B cell (primary cell): Measurements from ENCODE around the gene SMYD2. TPM values are rescaled to one million over a fixed set of nuclear protein-coding genes. Genes with fewer than 3 reads are reported as not detected.

Experiments used
- ATAC-seq: fragments of 200-7000 bp; cut with Tn5 transposase; one replicate; pipeline ENCODE4 v1.10.0; 2021; ENCODE audit warnings: low read depth, mild to moderate bottlenecking, moderate number of reproducible peaks, moderate library complexity
- CTCF ChIA-PET: fragments of 350-600 bp; sonication (Branson Sonifier 250); formaldehyde crosslinking; loops from one replicate; lab custom pipeline; 2021; ENCODE audit warnings: antibody characterized with exemption, inconsistent platforms; lab: Charles Lee
- POLR2A ChIA-PET: fragments of 350-600 bp; sonication (Branson Sonifier 250); formaldehyde crosslinking; loops from one replicate; lab custom pipeline; 2021; ENCODE audit warnings: antibody characterized with exemption; lab: Charles Lee
- DNase-seq: peaks from one replicate; pipeline ENCODE4 v3.0.0; 2013
- H2AFZ ChIP-seq: 2 replicates; pipeline ENCODE4 v1.6.1; 2012; ENCODE audit warnings: mild to moderate bottlenecking, low read depth, low read length; ENCODE audit not compliant: insufficient read depth, poor library complexity, severe bottlenecking
- H3K27ac ChIP-seq, 2 donors: 1 replicate in 1 of 2; 2 replicates in 1 of 2; pipeline ENCODE4 v1.5.1; 2012 to 2013; ENCODE audit warnings: low read length in 2 of 2, mild to moderate bottlenecking in 2 of 2, moderate library complexity in 1 of 2
- H3K27me3 ChIP-seq, 4 experiments: fragments of 200-600 bp in 1 of 4; sonication (generic) in 1 of 4; replicated peaks in 1 of 4; 1 replicate in 2 of 4; 2 replicates in 2 of 4; pipeline versions ENCODE4 v1.6.1 to v1.7.0; 2013 to 2016; ENCODE audit warnings: low read length in 3 of 4, mild to moderate bottlenecking in 2 of 4, mixed read lengths in 1 of 4, moderate library complexity in 1 of 4; ENCODE audit not compliant: insufficient read depth in 4 of 4, control insufficient read depth in 3 of 4; ENCODE audit errors: control extremely low read depth in 1 of 4
- H3K36me3 ChIP-seq, 2 experiments: replicated peaks in 1 of 2; 1 replicate in 1 of 2; 2 replicates in 1 of 2; pipeline versions ENCODE4 v1.6.1 to v1.7.1; 2013; ENCODE audit warnings: low read length in 1 of 2; ENCODE audit not compliant: insufficient read depth in 2 of 2, control insufficient read depth in 1 of 2; ENCODE audit errors: control extremely low read depth in 1 of 2, extremely low read depth in 1 of 2
- H3K4me1 ChIP-seq, 2 donors: fragments of 200-600 bp in 1 of 2; sonication (generic) in 1 of 2; 1 replicate in 1 of 2; 2 replicates in 1 of 2; pipeline versions ENCODE4 v1.5.1 to v1.6.1; 2013 to 2017; ENCODE audit warnings: low read length in 2 of 2; ENCODE audit not compliant: control insufficient read depth in 2 of 2, insufficient read depth in 2 of 2
- H3K4me2 ChIP-seq: replicated peaks from 2 replicates; pipeline ENCODE3; 2012; ENCODE audit warnings: mild to moderate bottlenecking, low read depth, low read length; ENCODE audit not compliant: poor library complexity, severe bottlenecking
- H3K4me3 ChIP-seq, 5 experiments: fragments of 200-600 bp in 1 of 5; sonication (generic) in 1 of 5; 1 replicate in 3 of 5; 2 replicates in 2 of 5; pipeline versions ENCODE4 v1.5.1 to v1.7.0; 2011 to 2016; ENCODE audit warnings: low read length in 4 of 5, mild to moderate bottlenecking in 4 of 5, low read depth in 2 of 5, control low read depth in 1 of 5, moderate library complexity in 1 of 5; ENCODE audit not compliant: insufficient read depth in 1 of 5; ENCODE audit errors: control extremely low read depth in 1 of 5, extremely low read depth in 1 of 5
- H3K79me2 ChIP-seq: fragments of 200-600 bp; sonication (generic); one replicate; pipeline ENCODE4 v1.6.0; 2016; ENCODE audit warnings: low read length; ENCODE audit not compliant: control insufficient read depth, insufficient read depth
- H3K9ac ChIP-seq: fragments of 200-600 bp; sonication (generic); 2 replicates; pipeline ENCODE4 v1.6.1; 2017; ENCODE audit warnings: mild to moderate bottlenecking, low read length, moderate library complexity
- H3K9me3 ChIP-seq, 3 donors: one replicate each; pipeline versions ENCODE4 v1.6.1 to v1.7.1; 2013; ENCODE audit warnings: low read length in 2 of 3; ENCODE audit not compliant: control insufficient read depth in 2 of 3, insufficient read depth in 1 of 3; ENCODE audit errors: control extremely low read depth in 1 of 3
- H4K20me1 ChIP-seq: 2 replicates; pipeline ENCODE4 v1.6.0; 2012; ENCODE audit warnings: mild to moderate bottlenecking, low read length; ENCODE audit not compliant: insufficient read depth, control insufficient read depth, poor library complexity, severe bottlenecking
- H3K27ac Mint-ChIP-seq: one replicate; pipeline ENCODE4 v1.8.0; 2021; ENCODE audit warnings: mixed read lengths
- H3K27me3 Mint-ChIP-seq: one replicate; pipeline ENCODE4 v1.8.0; 2021; ENCODE audit warnings: mixed read lengths
- H3K4me1 Mint-ChIP-seq: one replicate; pipeline ENCODE4 v1.8.0; 2021; ENCODE audit warnings: mixed read lengths
- H3K4me3 Mint-ChIP-seq: one replicate; pipeline ENCODE4 v1.8.0; 2021; ENCODE audit warnings: mixed read lengths
- H3K9me3 Mint-ChIP-seq: one replicate; pipeline ENCODE4 v1.8.0; 2022; ENCODE audit warnings: mixed read lengths; ENCODE audit not compliant: insufficient read depth
- CTCF ChIP-seq: fragments of 200-600 bp; IDR thresholded peaks from one replicate; pipeline ENCODE4 v1.8.0; 2022; ENCODE audit warnings: antibody characterized with exemption, mild to moderate bottlenecking
- EZH2 ChIP-seq: IDR thresholded peaks from 2 replicates; pipeline ENCODE4 v1.6.1; 2012; ENCODE audit warnings: borderline replicate concordance, low read depth, mild to moderate bottlenecking, moderate library complexity, low read length; ENCODE audit not compliant: insufficient read depth, poor library complexity, severe bottlenecking
- WGBS: methylation state at CpG from one replicate; pipeline ENCODE4 v1.1.5; 2013; ENCODE audit warnings: missing lambda C conversion rate; ENCODE audit not compliant: insufficient coverage; 5-methylcytosine and 5-hydroxymethylcytosine counted together
- intact Hi-C: fragments of 100-400 bp; cut with micrococcal nuclease; formaldehyde crosslinking; loops from one replicate; pipeline ENCODE4 v1.10.0; 2022
- polyA plus RNA-seq: library from polyadenylated mRNA; depleted of rRNA; stranded (reverse); fragments of >200 nt; gene quantifications from 2 replicates; pipeline ENCODE4 v1.2.3, GENCODE V29; 2012
- total RNA-seq, 2 donors: library from RNA; stranded (reverse); fragments of 120-200 nt in 1 of 2; gene quantifications; 1 replicate in 1 of 2; 2 replicates in 1 of 2; pipeline versions ENCODE4 v1.2.3 to v1.2.4, GENCODE V29; 2013 to 2022

The SMYD2 gene
- total and polyA plus RNA-seq, 2 donors (not counting 1 experiment from before 2014, with no cell fraction given), result 21.2 to 29.1 TPM

DNA sequence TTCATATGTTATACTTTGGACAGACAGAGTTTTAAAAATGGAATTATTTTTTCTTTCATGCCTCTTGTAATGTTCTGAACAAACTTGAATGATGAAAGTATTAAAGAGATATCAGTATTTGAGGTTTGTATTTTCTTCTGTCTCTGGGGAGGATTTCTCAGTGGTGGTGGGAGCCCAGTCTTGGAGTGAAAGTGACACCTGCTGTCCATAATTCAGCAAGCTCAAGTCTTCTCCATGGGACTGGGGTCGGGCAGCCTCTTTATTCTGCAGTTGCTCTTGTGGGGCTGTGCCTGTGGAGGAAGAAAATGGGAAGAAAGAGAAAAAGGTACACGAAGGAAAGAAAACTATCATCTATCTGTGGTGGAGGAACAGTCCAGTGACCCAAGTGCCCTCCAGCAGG, 56.1 kb downstream of the SMYD2 start:
- H3K9me3 Mint-ChIP-seq, result no peaks in the 10 kb centered on the region
- H3K27ac ChIP-seq, result no peak overlapping the region
- H3K9ac ChIP-seq, result no peak overlapping the region
- H4K20me1 ChIP-seq, result no peaks in the 10 kb centered on the region
- H3K79me2 ChIP-seq, result no peaks in the 10 kb centered on the region
- H3K4me3 ChIP-seq, result no peak overlapping the region
- H3K36me3 ChIP-seq, result peaks cover 0 to 13% of the 10 kb centered on the region in 2 experiments
- no peak overlapping the region for H3K27ac Mint-ChIP-seq
- H3K27me3 Mint-ChIP-seq, result no peaks in the 10 kb centered on the region
- H3K4me3 Mint-ChIP-seq, result no peak overlapping the region
- POLR2A ChIA-PET, result no interaction called here
- DNase-seq (no peak), ATAC-seq (no peak)
- CTCF ChIA-PET, result interaction anchor here (1.1 to 1.7 kb wide), 4 partner anchors 8 to 299 kb away, joined by 3 to 7 read pairs (median 4); no protein-coding TSS in a partner anchor
- H3K4me1 Mint-ChIP-seq, result no peaks in the 10 kb centered on the region
- 100% methylated on average over 2 of the region's 2 CpGs for WGBS
- H3K4me2 ChIP-seq, result no peak overlapping the region
- H3K4me1 ChIP-seq, result no peaks in the 10 kb centered on the region
- intact Hi-C loops, result no loop called here
- TF ChIP-seq EZH2, result no peak
- no peak for TF ChIP-seq CTCF
- no peak overlapping the region for H2AFZ ChIP-seq
- H3K27me3 ChIP-seq, result no peaks in the 10 kb centered on the region
- no peaks in the 10 kb centered on the region for H3K9me3 ChIP-seq

GRCh38 chr1:214337511-214337910, 56.6 kb downstream of the SMYD2 start:
- peaks cover 0 to 13% of the 10 kb centered on the region in 2 experiments for H3K36me3 ChIP-seq
- DNase-seq, result no peak
- no peaks in the 10 kb centered on the region for H3K9me3 Mint-ChIP-seq
- WGBS, result no CpG with 5 or more reads among the region's 6 CpGs
- intact Hi-C loops, result no loop called here
- ChIA-PET CTCF (interaction anchor here (1.1 to 3.4 kb wide), 4 partner anchors 9 to 299 kb away, joined by 3 to 12 read pairs (median 5); no protein-coding TSS in a partner anchor), POLR2A (no interaction called here)
- no peaks in the 10 kb centered on the region for H3K27me3 ChIP-seq
- H3K27me3 Mint-ChIP-seq, result no peaks in the 10 kb centered on the region
- no peak for ATAC-seq
- no peak overlapping the region for H3K4me3 ChIP-seq
- TF ChIP-seq CTCF (no peak), EZH2 (no peak)
- no peak overlapping the region for H3K27ac Mint-ChIP-seq
- H3K79me2 ChIP-seq, result no peaks in the 10 kb centered on the region
- no peak overlapping the region for H2AFZ ChIP-seq
- H4K20me1 ChIP-seq, result no peaks in the 10 kb centered on the region
- no peaks in the 10 kb centered on the region for H3K4me1 ChIP-seq
- no peak overlapping the region for H3K9ac ChIP-seq
- H3K9me3 ChIP-seq, result no peaks in the 10 kb centered on the region
- H3K4me1 Mint-ChIP-seq, result no peaks in the 10 kb centered on the region
- no peak overlapping the region for H3K27ac ChIP-seq
- H3K4me3 Mint-ChIP-seq, result no peak overlapping the region
- no peak overlapping the region for H3K4me2 ChIP-seq
